Measurements from ENCODE around the gene C15orf39.

DNA sequence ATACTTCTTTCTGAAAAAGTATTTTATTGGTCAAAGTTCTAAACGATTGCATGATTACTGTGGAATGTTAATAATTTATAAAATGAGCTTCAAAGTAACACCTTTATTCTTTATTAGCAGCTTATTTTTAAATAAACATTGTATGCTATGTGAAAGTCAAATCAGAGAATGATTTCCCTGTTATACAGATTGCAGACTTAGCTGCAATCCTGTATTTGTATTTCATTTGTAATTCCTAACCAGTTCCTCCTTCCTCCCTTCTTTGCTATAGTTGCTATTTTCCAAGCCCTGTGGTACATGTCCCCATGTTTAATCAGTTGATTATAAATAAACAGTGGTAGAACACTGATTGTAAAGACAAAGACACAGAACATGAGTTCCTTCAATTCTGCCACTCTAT lies 42.4 kb upstream of the C15orf39 start:
- TF ChIP-seq, protein P1, sequence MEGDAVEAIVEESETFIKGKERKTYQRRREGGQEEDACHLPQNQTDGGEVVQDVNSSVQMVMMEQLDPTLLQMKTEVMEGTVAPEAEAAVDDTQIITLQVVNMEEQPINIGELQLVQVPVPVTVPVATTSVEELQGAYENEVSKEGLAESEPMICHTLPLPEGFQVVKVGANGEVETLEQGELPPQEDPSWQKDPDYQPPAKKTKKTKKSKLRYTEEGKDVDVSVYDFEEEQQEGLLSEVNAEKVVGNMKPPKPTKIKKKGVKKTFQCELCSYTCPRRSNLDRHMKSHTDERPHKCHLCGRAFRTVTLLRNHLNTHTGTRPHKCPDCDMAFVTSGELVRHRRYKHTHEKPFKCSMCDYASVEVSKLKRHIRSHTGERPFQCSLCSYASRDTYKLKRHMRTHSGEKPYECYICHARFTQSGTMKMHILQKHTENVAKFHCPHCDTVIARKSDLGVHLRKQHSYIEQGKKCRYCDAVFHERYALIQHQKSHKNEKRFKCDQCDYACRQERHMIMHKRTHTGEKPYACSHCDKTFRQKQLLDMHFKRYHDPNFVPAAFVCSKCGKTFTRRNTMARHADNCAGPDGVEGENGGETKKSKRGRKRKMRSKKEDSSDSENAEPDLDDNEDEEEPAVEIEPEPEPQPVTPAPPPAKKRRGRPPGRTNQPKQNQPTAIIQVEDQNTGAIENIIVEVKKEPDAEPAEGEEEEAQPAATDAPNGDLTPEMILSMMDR (IDR thresholded peaks at IDR 0.05), result no peak
- no peak for TF ChIP-seq ZFX (IDR thresholded peaks at IDR 0.05; ENCODE audit: borderline replicate concordance)
